ENCODE data around the gene RERE.

RERE gene

DNA sequence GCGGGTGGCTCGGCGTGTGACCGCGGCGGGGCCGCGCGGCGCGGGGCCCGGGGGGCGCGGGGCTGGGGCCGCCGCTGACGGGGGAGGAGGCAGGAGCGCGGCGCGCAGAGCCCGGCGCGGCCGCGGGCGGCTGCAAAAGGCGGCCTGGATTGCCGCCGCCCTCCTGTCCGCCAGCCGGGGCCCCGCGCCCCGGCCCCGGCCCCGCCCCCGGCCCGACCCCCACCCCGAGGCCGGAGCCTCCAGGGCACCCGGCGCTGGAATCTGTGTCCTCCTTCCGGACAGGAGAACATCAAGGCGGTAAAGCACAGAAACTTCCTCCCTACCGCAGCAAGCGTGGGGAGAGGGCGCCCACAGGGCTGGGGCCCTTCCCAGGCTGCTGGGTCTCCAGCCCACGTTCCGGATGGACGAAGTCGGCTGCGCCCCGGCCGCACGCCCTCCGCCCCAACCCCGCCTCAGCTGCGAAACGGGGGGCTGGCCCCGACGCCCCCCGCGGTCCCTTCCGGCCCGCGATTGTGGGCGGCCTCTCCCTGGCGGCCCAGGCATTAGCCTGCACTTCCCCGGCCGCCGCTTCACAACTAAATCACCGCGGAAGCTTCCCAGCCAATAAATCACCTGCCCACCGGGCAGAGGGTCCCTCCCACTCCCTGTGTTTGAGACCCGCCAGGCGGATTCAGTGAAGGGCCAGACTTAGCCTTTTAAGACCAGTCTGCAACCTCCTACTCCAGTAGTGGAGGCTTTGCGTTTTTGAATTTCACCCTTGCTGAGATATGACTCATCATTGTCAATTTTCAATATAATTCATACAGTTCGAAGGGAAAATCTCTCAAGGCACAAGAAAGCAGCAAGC, 393.5 kb downstream of the RERE start (continued):
- TF ChIP-seq, protein P1, sequence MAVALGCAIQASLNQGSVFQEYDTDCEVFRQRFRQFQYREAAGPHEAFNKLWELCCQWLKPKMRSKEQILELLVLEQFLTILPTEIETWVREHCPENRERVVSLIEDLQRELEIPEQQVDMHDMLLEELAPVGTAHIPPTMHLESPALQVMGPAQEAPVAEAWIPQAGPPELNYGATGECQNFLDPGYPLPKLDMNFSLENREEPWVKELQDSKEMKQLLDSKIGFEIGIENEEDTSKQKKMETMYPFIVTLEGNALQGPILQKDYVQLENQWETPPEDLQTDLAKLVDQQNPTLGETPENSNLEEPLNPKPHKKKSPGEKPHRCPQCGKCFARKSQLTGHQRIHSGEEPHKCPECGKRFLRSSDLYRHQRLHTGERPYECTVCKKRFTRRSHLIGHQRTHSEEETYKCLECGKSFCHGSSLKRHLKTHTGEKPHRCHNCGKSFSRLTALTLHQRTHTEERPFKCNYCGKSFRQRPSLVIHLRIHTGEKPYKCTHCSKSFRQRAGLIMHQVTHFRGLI (tag by site-specific recombination; IDR thresholded peaks at IDR 0.05): no peak
- TF ChIP-seq OSR2 (tag by site-specific recombination; IDR thresholded peaks at IDR 0.05): 0 out of 2 replicates have a peak, but pooled peaks have one; percentile 18
- TF ChIP-seq SP7 (tag by site-specific recombination; IDR thresholded peaks at IDR 0.05): peak; percentile 60; the same call in 1 of the 2 replicates
- TF ChIP-seq ZNF585B (tag by site-specific recombination; IDR thresholded peaks at IDR 0.05): no peak
- TF ChIP-seq ZNF660 (tag by site-specific recombination; IDR thresholded peaks at IDR 0.05): 0 out of 2 replicates have a peak, but pooled peaks have one; percentile 43
- TF ChIP-seq ZNF133 (tag by site-specific recombination; IDR thresholded peaks at IDR 0.05): no peak
- TF ChIP-seq, protein P2, sequence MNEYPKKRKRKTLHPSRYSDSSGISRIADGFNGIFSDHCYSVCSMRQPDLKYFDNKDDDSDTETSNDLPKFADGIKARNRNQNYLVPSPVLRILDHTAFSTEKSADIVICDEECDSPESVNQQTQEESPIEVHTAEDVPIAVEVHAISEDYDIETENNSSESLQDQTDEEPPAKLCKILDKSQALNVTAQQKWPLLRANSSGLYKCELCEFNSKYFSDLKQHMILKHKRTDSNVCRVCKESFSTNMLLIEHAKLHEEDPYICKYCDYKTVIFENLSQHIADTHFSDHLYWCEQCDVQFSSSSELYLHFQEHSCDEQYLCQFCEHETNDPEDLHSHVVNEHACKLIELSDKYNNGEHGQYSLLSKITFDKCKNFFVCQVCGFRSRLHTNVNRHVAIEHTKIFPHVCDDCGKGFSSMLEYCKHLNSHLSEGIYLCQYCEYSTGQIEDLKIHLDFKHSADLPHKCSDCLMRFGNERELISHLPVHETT (tag by site-specific recombination; IDR thresholded peaks at IDR 0.05): no peak
- no peak for TF ChIP-seq ZNF174 (tag by site-specific recombination; IDR thresholded peaks at IDR 0.05)
- peak; percentile 33; the same call in 1 of the 2 replicates for TF ChIP-seq ZIC2 (tag by site-specific recombination; IDR thresholded peaks at IDR 0.05)
- TF ChIP-seq ZNF354C (tag by site-specific recombination; IDR thresholded peaks at IDR 0.05; ENCODE audit: borderline replicate concordance, low read depth): no peak
- TF ChIP-seq ZBTB1 (tag by site-specific recombination; IDR thresholded peaks at IDR 0.05): no peak
- peak; percentile 49 for TF ChIP-seq KLF9 (tag by site-specific recombination; IDR thresholded peaks at IDR 0.05; ENCODE audit: low read depth)
- TF ChIP-seq TRIM28 (IDR thresholded peaks at IDR 0.05; ENCODE audit: borderline replicate concordance, low read length): no peak
- peak; percentile 57; the same call in 1 of the 2 replicates for TF ChIP-seq ZNF561 (tag by site-specific recombination; IDR thresholded peaks at IDR 0.05; ENCODE audit: borderline replicate concordance)
- peak; percentile 95 for TF ChIP-seq EGR2 (tag by site-specific recombination; IDR thresholded peaks at IDR 0.05; ENCODE audit: low read depth)
- TF ChIP-seq SETDB1 (IDR thresholded peaks at IDR 0.05; ENCODE audit: insufficient read length, low read length): no peak
- no peak for TF ChIP-seq ZNF140 (tag by site-specific recombination; IDR thresholded peaks at IDR 0.05)
- no peak for TF ChIP-seq ZNF621 (tag by site-specific recombination; IDR thresholded peaks at IDR 0.05)
- peak; percentile 67; the same call in 1 of the 2 replicates for TF ChIP-seq ZEB2 (tag by site-specific recombination; IDR thresholded peaks at IDR 0.05)
- TF ChIP-seq, protein P3, sequence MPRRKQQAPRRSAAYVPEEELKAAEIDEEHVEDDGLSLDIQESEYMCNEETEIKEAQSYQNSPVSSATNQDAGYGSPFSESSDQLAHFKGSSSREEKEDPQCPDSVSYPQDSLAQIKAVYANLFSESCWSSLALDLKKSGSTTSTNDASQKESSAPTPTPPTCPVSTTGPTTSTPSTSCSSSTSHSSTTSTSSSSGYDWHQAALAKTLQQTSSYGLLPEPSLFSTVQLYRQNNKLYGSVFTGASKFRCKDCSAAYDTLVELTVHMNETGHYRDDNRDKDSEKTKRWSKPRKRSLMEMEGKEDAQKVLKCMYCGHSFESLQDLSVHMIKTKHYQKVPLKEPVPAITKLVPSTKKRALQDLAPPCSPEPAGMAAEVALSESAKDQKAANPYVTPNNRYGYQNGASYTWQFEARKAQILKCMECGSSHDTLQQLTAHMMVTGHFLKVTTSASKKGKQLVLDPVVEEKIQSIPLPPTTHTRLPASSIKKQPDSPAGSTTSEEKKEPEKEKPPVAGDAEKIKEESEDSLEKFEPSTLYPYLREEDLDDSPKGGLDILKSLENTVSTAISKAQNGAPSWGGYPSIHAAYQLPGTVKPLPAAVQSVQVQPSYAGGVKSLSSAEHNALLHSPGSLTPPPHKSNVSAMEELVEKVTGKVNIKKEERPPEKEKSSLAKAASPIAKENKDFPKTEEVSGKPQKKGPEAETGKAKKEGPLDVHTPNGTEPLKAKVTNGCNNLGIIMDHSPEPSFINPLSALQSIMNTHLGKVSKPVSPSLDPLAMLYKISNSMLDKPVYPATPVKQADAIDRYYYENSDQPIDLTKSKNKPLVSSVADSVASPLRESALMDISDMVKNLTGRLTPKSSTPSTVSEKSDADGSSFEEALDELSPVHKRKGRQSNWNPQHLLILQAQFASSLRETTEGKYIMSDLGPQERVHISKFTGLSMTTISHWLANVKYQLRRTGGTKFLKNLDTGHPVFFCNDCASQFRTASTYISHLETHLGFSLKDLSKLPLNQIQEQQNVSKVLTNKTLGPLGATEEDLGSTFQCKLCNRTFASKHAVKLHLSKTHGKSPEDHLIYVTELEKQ (tag by site-specific recombination; IDR thresholded peaks at IDR 0.05; ENCODE audit: borderline replicate concordance): no peak
- peak; percentile 88 for TF ChIP-seq ZNF335 (tag by site-specific recombination; conservative IDR thresholded peaks at IDR 0.05)
- no peak for TF ChIP-seq ZNF211 (tag by site-specific recombination; IDR thresholded peaks at IDR 0.05; ENCODE audit: low read depth)
- peak; percentile 63 for TF ChIP-seq ZNF76 (tag by site-specific recombination; IDR thresholded peaks at IDR 0.05; ENCODE audit: borderline replicate concordance, low read depth)
- TF ChIP-seq ZBTB8A (tag by site-specific recombination; IDR thresholded peaks at IDR 0.05): peak; percentile 76
- TF ChIP-seq ZBTB20 (tag by site-specific recombination; IDR thresholded peaks at IDR 0.05): peak; percentile 96
- no peak for TF ChIP-seq ZNF677 (tag by site-specific recombination; IDR thresholded peaks at IDR 0.05)
- TF ChIP-seq ZNF423 (tag by site-specific recombination; IDR thresholded peaks at IDR 0.05): no peak
- peak; percentile 84 for TF ChIP-seq SP3 (tag by site-specific recombination; IDR thresholded peaks at IDR 0.05)
- TF ChIP-seq ZFHX2 (tag by site-specific recombination; conservative IDR thresholded peaks at IDR 0.05): peak; percentile 99
- TF ChIP-seq, protein P4, sequence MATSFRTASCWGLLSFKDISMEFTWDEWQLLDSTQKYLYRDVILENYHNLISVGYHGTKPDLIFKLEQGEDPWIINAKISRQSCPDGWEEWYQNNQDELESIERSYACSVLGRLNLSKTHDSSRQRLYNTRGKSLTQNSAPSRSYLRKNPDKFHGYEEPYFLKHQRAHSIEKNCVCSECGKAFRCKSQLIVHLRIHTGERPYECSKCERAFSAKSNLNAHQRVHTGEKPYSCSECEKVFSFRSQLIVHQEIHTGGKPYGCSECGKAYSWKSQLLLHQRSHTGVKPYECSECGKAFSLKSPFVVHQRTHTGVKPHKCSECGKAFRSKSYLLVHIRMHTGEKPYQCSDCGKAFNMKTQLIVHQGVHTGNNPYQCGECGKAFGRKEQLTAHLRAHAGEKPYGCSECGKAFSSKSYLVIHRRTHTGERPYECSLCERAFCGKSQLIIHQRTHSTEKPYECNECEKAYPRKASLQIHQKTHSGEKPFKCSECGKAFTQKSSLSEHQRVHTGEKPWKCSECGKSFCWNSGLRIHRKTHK (tag by site-specific recombination; IDR thresholded peaks at IDR 0.05): no peak
- no peak for TF ChIP-seq YY1 (tag by site-specific recombination; IDR thresholded peaks at IDR 0.05)
- TF ChIP-seq ZFP69B (tag by site-specific recombination; IDR thresholded peaks at IDR 0.05): peak; percentile 54; the same call in 1 of the 2 replicates
- no peak for TF ChIP-seq ZNF624 (tag by site-specific recombination; IDR thresholded peaks at IDR 0.05)

All from HEK293 (cell line).